Measurements from ENCODE around the gene CHCHD1.
"Not testable (repeated sequence)": the region's sequence is repeated elsewhere in the genome, so short reads cannot be mapped to it uniquely, and the experiment has no call there.

Gene CHCHD1

DNA sequence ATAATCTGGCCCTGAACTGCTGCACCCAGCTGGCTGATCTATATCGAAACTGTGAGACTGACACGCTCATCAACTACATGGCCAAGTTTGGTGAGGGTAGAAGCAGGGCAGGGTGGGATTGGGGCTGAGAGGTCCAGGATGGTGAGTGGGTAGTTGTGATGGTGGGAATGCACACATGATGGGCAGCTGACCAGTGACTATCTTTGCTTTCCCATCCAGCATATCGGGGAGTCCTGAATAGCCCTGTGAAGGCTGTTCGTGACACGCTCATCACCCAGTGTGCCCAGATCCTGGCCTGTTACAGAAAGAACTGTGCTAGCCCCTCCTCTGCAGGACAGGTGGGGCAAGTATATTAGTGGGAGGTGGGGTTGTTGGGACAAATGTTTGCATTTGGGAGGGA lies 12.5 kb upstream of the CHCHD1 start:
- no peak for DNase-seq

DNA sequence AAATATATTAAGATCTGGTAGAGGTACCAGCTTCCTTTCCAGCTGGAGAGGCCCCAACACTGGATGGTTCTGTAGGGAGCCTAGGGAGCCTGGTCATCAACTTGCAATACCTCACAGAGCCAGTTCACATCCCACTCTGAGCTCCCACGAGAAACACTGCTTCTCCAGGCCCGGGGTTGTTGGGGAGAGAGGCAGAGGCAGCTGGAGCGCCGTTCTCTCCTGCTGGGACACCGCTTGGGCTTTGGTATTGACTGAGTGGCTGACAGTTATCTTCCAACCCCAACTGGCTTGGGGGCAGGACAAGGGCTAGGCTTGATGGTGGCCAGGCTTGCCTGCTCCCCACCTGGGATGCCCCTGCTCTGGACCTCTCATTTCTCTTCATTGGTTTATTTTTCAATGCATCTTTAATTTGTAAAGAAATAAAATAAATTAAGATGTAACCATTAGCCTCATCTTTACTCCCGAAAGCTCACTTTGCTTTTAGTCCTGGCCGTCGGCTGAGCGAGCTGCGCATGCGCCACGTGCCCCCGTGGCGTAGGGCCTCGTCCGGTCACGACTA lies 10.0 kb upstream of the CHCHD1 start:
- peak in 1 of 2 donors; percentile 55 for DNase-seq

DNA sequence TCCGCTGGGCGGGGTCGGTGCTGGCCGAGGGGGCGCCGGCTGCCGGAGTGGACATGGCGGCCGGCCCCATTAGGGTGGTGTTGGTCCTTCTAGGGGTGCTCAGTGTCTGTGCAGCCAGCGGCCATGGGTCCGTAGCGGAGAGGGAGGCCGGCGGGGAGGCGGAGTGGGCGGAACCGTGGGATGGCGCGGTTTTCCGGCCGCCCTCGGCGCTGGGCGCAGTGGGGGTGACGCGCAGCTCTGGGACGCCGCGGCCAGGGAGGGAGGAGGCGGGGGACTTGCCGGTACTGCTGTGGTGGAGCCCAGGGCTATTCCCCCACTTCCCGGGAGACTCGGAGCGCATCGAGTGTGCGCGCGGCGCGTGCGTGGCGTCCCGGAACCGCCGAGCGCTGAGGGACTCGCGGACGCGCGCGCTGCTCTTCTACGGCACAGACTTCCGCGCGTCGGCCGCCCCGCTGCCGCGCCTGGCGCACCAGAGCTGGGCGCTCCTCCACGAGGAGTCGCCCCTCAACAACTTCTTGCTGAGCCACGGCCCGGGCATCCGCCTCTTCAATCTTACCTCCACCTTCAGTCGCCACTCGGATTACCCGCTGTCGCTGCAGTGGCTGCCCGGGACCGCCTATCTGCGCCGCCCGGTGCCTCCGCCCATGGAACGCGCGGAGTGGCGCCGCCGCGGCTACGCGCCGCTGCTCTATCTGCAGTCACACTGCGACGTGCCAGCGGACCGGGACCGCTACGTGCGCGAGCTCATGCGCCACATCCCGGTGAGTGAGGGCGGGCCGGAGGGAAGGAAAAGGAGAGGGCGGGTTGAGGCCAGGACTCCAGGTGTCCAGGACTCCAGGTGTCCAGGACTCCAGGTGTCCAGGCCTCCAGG lies 9.3 kb upstream of the CHCHD1 start:
- DNase-seq: peak; percentile 51 to 92

DNA sequence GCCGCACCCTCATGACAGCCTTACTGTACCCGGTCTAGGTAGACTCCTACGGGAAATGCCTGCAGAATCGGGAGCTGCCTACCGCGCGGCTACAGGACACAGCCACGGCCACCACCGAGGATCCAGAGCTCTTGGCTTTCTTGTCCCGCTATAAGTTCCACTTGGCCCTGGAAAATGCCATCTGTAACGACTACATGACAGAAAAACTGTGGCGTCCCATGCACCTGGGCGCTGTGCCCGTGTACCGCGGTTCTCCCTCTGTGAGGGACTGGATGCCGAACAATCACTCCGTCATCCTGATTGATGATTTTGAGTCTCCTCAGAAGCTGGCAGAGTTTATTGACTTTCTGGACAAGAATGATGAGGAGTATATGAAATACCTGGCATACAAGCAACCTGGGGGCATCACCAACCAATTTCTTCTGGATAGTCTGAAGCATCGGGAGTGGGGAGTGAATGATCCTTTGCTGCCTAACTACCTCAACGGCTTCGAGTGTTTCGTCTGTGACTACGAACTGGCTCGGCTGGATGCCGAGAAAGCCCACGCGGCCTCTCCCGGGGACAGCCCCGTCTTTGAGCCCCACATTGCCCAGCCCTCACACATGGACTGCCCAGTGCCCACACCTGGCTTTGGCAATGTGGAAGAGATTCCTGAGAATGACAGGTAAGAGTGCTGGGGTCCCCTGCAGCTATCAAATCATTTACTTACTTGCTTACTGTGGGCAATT lies 8.5 kb upstream of the CHCHD1 start:
- no peak for DNase-seq

DNA sequence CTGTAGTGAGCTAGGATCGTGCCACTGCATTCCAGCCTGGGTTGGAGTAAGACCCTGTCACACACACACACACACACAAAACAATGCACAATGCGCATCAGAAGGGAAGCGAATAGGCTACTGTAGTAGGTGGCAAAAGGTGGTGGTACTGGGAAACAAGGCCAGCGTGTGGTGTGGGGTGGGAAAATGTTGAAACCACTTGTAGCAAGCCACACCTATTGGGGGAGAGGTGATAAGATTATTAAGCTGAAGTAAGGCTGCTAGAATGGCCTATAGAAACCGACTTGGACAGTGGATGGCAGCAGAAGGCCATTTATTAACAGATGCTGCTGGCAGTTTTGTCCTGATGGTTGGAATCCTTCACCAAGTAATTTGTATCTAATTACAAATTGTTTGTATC lies 7.2 kb upstream of the CHCHD1 start:
- peak in 1 of 2 donors; percentile 6 for DNase-seq

DNA sequence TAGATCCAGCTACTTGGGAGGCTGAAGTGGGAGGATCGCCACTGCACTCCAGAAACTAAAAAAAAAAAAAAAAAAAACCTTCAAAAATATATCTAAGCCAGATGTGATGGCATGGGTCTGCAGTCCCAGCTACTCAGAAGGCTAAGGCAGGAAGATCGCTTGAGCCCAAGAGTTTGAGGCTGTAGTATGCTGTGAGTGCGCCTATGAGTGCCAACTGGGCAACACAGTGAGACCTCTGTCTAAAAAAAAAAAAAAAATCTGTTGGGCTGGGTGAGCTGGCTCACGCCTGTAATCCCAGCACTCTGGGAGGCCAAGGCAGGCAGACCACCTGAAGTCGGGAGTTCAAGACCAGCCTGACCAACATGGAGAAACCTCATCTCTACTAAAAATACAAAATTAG lies 2.8 kb upstream of the CHCHD1 start:
- DNase-seq: no peak

DNA sequence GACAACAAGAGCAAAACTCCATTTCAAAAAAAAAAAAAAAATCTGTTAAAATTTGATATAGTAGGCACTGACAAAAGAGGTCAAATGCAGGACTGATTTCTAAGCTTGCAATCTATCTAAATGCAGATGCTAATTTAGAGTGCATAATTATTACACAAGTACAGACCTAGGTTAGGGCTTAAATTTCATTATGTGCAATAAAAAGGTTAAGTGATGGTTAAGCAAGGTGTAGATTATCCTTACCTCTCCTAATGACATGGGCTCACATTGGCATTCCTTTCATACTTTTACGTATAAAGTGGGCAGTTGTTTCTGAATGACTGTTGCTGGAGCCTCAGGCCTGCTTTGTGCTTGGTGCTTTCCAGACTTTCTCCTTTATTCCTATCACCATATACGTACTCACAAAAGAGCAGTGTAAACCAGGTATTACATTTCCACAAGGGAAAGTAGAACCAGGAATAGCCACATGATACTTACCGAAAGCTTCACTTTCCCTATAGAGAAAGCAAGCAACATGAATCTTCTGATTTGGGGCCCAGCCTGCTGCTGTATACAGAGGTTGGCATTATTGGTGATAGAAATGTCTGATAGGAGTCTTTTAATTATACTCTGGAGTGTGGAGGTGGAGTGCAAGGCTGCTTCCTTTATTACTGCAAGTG lies 2.2 kb upstream of the CHCHD1 start:
- no peak for DNase-seq

DNA sequence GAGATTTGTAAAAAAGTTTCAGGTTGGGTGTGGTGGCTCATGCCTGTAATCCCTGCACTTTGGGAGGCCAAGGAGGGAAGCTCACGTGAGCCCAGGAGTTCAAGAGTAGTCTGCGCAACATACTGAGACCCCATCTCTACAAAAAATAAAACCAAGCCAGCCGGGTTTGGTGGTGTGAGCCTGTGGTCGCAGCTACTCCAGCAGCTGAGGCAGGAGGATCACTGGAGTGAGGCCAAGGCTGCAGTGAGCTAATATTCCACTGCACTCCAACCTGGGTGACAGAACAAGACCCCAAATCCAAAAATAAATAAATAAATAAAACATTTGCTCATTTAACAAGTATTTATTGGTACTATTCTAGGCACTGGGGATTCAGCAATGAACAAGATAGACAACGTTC lies 1.5 kb upstream of the CHCHD1 start:
- no peak for DNase-seq

DNA sequence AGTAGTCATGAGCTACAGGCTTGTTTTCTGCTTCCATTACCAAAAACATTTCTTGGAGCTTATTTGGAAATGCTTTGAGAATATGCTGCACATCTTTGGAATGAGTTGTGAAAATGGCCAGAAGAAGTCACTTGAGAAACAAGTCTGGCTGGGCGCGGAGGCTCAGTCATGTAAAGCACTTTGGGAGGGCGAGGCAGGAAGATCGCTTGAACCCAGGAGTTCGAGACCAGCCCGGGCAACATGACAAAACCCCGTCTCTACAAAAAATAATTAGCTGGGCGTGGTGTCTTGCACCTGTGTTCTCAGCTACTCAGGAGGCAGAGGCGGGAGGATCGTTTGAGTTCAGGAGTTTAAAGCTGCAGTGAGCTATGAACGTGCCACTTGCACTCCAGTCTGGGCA lies 882 bp upstream of the CHCHD1 start:
- DNase-seq: no peak

DNA sequence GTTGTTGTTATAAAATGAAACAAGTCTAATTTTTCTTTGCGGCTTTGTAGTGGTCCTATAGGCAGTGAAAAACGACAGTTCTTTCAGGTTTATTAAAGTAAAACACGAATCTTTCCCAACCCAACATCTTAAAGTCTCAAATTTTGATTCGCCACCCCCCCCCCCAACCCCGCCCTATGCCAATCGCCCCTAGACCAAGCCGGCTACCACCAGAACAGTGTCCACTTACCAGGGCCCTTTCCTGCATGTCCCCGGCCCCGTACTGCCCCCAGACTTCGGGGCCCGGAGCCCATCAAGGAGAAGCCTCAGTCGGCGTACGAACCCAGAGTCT lies 335 bp upstream of the CHCHD1 start:
- no peak for DNase-seq

DNA sequence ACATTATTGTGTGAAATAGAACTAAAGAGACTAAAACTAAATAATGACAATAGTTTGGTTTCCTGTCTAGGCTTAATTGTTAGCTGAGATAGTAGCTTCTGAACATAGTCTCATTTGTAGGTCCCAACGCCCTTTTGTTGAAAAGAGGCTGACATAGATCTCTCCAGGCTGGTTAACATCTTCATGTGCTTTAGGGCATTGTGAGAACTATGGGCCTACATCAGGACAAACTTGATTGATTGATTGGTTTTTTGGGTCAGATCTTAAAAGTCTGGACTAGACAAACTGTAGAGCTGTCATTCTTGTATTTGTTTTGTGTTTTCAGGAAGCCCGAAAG lies 869 bp downstream of the CHCHD1 start:
- no peak for DNase-seq

DNA sequence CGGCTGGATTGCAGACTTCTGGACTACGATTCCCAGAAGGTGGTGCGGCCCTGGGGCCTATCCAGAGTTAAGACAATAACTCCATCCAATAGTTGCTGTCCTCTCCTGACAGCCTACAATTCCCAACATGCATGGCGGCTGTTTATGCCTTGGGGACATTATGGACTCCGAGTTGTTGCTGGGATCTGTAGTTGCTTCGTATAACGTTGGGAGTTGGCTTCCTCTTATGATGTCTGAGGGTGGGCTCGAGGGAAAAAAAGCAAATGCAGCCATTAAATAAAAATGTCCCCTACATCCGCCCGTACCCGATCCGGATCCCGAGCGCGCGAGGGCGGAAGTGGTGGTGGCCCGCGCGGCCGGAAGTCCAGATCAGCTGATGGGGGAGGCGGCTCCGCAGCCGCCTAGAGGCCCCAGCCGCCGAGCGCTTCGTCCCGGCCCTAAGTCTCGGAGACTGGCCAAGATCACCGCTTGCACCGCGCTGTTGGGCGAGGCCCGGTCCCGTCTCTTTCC lies 3.4 kb downstream of the CHCHD1 start, which contains the start of gene ZSWIM8:
TSS of gene ZSWIM8 (plus strand) at position 396 of the 510 bp plus-strand sequence. CDS start 273 bp downstream, outside the sequence.
- DNase-seq: peak; percentile 91 to 98

DNA sequence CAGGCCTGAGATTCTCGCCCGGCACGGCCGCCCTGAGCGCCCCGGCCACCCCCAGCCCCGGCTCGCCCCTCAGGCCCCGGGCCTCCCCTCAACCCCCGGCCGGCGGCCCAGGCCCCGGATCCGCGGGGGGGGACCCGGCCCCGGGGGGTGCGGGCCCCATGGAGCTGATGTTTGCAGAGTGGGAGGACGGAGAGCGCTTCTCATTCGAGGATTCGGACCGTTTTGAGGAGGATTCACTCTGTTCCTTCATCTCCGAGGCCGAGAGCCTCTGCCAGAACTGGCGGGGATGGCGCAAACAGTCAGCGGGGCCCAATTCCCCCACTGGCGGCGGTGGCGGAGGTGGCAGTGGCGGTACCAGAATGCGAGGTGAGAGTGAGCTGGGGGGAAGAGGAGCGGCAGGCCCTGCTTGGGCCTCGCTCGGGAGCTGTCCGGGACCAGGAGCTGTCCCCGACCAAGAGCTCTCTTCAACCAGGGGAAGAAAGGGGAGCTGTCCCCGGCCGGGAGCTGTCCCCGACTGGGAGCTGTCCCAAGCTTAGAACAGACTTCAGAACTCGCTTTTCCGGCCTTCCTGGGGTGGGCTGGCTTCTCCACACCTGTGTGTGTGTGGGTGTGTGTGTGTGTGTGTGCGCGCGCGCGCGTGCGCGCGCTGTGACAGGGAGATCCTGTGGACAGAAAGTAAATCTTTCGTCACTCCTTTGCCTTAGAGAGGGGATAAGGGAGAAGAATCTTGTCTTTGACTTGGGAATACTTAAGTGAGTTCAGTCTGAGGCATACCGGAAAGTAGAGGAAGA lies 4.1 kb downstream of the CHCHD1 start:
- DNase-seq: no peak

DNA sequence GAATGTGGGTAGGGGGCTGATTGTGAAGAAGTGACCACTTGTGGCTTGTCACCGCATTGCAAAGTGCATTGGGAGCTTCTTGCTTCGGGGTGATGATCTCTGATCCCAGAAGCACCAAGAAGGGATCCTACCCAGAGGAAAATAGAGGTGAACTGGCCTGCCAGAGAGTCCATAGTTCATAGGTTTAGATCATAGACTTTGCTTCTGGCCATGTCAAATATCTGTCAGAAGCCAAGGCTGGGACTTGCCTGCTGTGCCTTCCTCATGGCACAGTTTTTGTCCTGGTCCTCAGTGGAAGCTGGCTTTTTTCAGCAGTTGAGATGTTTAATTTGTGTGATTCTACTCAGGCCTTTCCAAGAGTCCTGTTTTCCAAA lies 4.7 kb downstream of the CHCHD1 start:
- DNase-seq: no peak

DNA sequence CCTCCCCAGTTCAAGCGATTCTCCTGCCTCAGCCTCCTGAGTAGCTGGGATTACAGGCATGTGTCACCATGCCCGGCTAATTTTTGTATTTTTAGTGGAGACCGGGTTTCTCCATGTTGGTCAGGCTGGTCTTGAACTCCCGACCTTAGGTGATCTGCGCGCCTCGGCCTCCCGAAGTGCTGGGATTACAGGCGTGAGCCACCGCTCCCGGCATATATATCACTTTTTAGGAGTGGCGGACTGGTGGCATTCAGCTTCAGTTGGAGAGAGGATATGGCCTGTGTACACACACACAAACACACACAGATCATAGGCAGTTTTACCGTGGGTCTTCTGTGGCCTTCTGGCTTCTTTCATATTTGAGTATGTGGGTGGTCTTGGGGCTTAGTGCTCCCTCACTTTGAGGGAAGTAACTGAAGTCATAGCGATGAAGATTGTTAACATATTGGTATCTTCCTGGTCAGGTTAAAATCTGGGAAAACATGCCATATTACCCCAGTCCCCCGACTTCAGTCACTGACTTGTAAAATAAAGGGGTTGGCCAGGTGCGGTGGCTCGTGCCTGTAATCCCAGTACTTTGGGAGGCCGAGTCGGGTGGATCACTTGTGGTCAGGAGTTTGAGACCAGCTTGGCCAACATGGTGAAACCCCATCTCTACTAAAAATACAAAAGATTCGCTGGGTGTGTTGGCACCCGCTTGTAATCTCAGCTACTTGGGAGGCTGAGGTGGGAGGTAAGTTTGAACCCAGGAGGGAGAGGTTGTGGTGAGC lies 5.4 kb downstream of the CHCHD1 start:
- not testable (repeated sequence) for DNase-seq

DNA sequence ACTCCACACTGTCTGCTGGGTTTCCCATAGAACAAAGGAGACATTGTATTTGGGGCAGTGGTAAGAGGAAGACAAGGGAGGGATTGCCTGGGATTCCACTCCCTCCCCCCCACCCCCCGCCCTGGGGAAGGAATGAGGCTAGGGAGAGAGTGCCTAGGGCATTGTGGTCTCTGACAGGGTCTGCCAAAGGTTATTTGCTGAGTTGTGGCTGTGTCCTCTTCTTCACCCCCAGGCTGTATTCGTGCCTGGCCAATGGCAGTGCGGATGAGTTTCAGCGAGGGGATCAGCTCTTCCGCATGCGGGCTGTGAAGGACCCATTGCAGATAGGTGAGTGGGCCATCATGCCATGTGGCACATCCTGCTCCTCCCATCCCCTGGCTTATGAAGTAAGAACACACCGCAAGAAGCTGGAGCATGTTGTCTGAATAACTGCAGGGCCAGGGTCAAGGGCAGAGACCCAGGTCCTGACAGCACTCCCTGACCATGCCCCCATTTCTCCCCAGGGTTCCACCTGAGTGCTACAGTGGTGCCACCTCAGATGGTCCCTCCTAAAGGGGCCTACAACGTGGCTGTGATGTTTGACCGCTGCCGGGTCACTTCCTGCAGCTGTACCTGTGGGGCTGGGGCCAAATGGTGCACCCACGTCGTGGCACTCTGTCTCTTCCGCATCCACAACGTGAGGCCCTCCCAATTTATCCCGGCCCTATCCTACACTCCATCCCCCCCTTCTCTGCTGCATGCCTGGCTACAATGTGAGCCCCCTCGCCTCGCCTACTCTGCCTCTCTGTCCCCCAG lies 7.2 kb downstream of the CHCHD1 start:
- DNase-seq: no peak

DNA sequence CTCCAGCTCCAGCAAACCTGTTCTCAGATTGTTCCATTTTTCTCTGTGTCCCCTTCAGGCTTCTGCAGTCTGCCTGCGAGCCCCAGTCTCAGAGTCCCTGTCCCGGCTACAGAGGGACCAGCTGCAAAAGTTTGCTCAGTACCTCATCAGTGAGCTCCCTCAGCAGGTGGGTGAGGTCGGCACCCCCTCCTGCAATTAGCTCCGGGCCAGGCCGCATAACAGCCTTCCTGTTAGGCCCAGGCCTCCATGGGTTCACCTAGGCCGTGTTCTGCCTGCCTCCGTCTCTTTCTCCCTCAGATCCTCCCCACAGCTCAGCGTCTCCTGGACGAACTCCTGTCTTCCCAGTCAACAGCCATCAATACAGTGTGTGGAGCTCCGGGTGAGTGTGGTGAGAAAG lies 7.8 kb downstream of the CHCHD1 start:
- no peak for DNase-seq

DNA sequence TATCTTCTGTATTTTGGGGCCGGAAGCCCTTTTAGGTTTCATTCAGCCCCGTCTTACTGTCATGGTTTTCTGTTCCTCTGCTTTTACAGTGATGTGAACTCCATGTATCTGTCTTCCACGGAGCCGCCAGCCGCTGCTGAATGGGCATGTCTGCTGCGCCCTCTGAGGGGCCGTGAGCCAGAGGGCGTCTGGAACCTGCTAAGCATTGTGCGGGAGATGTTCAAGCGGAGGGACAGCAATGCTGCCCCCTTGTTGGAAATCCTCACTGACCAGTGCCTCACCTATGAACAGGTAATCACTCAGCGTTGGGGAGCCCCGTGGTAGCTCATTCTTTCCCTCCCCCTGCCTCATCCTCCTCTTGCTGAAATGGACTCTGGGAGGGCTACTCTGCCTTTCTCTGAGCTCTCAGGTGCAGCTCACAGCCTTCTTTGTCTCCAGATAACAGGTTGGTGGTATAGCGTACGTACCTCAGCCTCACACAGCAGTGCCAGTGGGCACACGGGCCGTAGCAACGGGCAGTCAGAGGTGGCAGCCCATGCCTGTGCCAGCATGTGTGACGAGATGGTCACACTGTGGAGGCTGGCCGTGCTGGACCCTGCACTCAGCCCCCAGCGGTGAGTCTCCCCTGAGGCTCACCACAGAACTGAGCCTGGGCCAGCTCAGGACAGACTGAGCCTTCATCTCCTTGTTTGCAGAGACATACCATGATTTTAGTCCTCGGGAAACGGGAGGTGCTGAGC lies 9.2 kb downstream of the CHCHD1 start:
- no peak for DNase-seq

DNA sequence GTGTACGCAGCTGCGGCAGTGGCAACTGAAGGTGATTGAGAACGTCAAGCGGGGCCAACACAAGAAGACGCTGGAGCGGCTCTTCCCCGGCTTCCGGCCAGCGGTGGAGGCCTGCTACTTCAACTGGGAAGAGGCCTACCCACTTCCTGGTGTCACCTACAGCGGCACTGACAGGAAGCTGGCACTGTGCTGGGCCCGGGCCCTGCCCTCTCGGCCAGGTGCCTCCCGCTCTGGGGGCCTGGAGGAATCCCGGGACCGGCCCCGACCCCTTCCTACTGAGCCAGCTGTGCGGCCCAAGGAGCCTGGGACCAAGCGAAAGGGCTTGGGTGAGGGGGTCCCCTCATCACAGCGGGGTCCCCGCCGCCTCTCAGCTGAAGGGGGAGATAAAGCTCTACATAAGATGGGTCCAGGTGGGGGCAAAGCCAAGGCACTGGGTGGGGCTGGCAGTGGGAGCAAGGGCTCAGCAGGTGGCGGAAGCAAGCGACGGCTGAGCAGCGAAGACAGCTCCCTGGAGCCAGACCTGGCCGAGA lies 10.1 kb downstream of the CHCHD1 start:
- DNase-seq: no peak

DNA sequence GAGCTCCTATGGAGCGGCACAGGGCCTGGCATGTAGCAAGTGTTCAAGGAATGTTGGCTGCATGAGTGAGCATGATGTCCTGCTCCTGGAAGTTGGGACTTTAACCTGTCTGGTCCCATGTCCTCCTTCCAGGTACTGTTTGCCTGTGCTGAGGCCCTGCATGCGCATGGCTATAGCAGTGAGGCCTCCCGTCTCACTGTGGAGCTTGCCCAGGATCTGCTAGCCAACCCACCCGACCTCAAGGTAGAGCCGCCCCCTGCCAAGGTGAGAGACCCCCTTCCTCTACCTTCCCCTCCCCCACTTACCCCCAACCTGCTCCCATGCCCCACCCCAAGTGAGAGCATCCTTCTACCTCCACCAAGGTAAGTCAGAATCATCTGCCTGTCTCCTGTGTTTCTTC lies 11.6 kb downstream of the CHCHD1 start:
- no peak for DNase-seq
